CD14-positive monocyte (primary cell): Measurements from ENCODE around the gene LRRK1. TPM values are rescaled to one million over a fixed set of nuclear protein-coding genes. Genes with fewer than 3 reads are reported as not detected.

ENCODE experiments used
- DNase-seq, 3 donors: peaks; one replicate each; pipeline ENCODE4 v3.0.0-alpha.2; 2011 to 2022
- H2AFZ ChIP-seq: 2 replicates; pipeline ENCODE4 v1.6.0; 2012; ENCODE audit warnings: mild to moderate bottlenecking, low read depth, low read length, inconsistent platforms; ENCODE audit not compliant: insufficient read depth, poor library complexity, severe bottlenecking
- H3K27ac ChIP-seq, 2 donors: 1 replicate in 1 of 2; 2 replicates in 1 of 2; pipeline ENCODE4 v1.5.1; 2012 to 2013; ENCODE audit warnings: low read length in 2 of 2, control low read depth in 1 of 2, inconsistent platforms in 1 of 2, low read depth in 1 of 2, mild to moderate bottlenecking in 1 of 2
- H3K27me3 ChIP-seq, 2 donors: one replicate each; pipeline versions ENCODE4 v1.6.0 to v1.6.1; 2011 to 2013; ENCODE audit warnings: low read length in 2 of 2; ENCODE audit not compliant: control insufficient read depth in 2 of 2, insufficient read depth in 2 of 2
- H3K36me3 ChIP-seq, 2 donors: replicated peaks in 1 of 2; 1 replicate in 1 of 2; 2 replicates in 1 of 2; pipeline versions ENCODE4 v1.5.1 to v1.6.1; 2012 to 2013; ENCODE audit warnings: low read length in 2 of 2, control low read depth in 1 of 2, inconsistent platforms in 1 of 2, mild to moderate bottlenecking in 1 of 2; ENCODE audit not compliant: insufficient read depth in 2 of 2, control insufficient read depth in 1 of 2
- H3K4me1 ChIP-seq, 2 donors: 1 replicate in 1 of 2; 2 replicates in 1 of 2; pipeline versions ENCODE4 v1.5.1 to v1.6.1; 2012 to 2013; ENCODE audit warnings: low read length in 2 of 2, control low read depth in 1 of 2, inconsistent platforms in 1 of 2, mild to moderate bottlenecking in 1 of 2, moderate library complexity in 1 of 2; ENCODE audit not compliant: insufficient read depth in 2 of 2, control insufficient read depth in 1 of 2
- H3K4me2 ChIP-seq: replicated peaks from 2 replicates; pipeline ENCODE3; 2012; ENCODE audit warnings: low read length, moderate library complexity, mild to moderate bottlenecking; ENCODE audit not compliant: poor library complexity, severe bottlenecking; ENCODE audit errors: extremely low read depth
- H3K4me3 ChIP-seq, 3 experiments: fragments of 200-600 bp in 1 of 3; sonication (generic) in 1 of 3; replicated peaks in 1 of 3; 1 replicate in 2 of 3; 2 replicates in 1 of 3; pipeline ENCODE4 v1.5.1; 2011 to 2013; ENCODE audit warnings: low read length in 3 of 3, mild to moderate bottlenecking in 3 of 3, control low read depth in 2 of 3, low read depth in 2 of 3, inconsistent platforms in 1 of 3, moderate library complexity in 1 of 3
- H3K79me2 ChIP-seq: 2 replicates; pipeline ENCODE4 v1.6.0; 2012; ENCODE audit warnings: mild to moderate bottlenecking, control low read depth, inconsistent platforms, low read length, moderate library complexity; ENCODE audit not compliant: insufficient read depth
- H3K9ac ChIP-seq: 2 replicates; pipeline ENCODE4 v1.6.0; 2017; ENCODE audit warnings: low read length, mild to moderate bottlenecking; ENCODE audit not compliant: insufficient read depth, poor library complexity, severe bottlenecking
- H3K9me3 ChIP-seq, 2 donors: replicated peaks in 1 of 2; 1 replicate in 1 of 2; 2 replicates in 1 of 2; pipeline versions ENCODE4 v1.5.1 to v1.6.1; 2012 to 2013; ENCODE audit warnings: low read length in 2 of 2, control low read depth in 1 of 2; ENCODE audit not compliant: control insufficient read depth in 1 of 2, insufficient read depth in 1 of 2
- H4K20me1 ChIP-seq: 2 replicates; pipeline ENCODE4 v1.6.0; 2012; ENCODE audit warnings: mild to moderate bottlenecking, low read length, control low read depth, moderate library complexity; ENCODE audit not compliant: insufficient read depth
- H3K27ac Mint-ChIP-seq, 7 donors: one replicate each; pipeline ENCODE4 v1.8.0; 2020; ENCODE audit warnings: mild to moderate bottlenecking in 7 of 7, mixed read lengths in 7 of 7, moderate library complexity in 6 of 7, inconsistent platforms in 2 of 7
- H3K27me3 Mint-ChIP-seq, 3 donors: one replicate each; pipeline ENCODE4 v1.8.0; 2021 to 2022; ENCODE audit warnings: low read depth in 3 of 3, mild to moderate bottlenecking in 3 of 3, mixed read lengths in 3 of 3, moderate library complexity in 3 of 3, inconsistent platforms in 1 of 3
- H3K36me3 Mint-ChIP-seq, 2 donors: one replicate each; pipeline ENCODE4 v1.8.0; 2020; ENCODE audit warnings: mixed read lengths in 2 of 2, inconsistent platforms in 1 of 2, mild to moderate bottlenecking in 1 of 2
- H3K4me1 Mint-ChIP-seq: one replicate; pipeline ENCODE4 v1.8.0; 2020; ENCODE audit warnings: mild to moderate bottlenecking, mixed read lengths
- H3K4me3 Mint-ChIP-seq, 2 donors: one replicate each; pipeline ENCODE4 v1.8.0; 2020; ENCODE audit warnings: mild to moderate bottlenecking in 2 of 2, mixed read lengths in 2 of 2, moderate library complexity in 1 of 2
- H3K9me3 Mint-ChIP-seq, 7 donors: one replicate each; pipeline ENCODE4 v1.8.0; 2020 to 2022; ENCODE audit warnings: mixed read lengths in 7 of 7, mild to moderate bottlenecking in 6 of 7, moderate library complexity in 6 of 7, inconsistent platforms in 2 of 7
- CTCF ChIP-seq: fragments of 200-600 bp; IDR thresholded peaks from one replicate; pipeline ENCODE4 v1.8.0; 2022; ENCODE audit warnings: antibody characterized with exemption, mild to moderate bottlenecking
- WGBS: methylation state at CpG from one replicate; pipeline ENCODE4 v1.1.5; 2013; ENCODE audit warnings: missing lambda C conversion rate; ENCODE audit not compliant: insufficient coverage; 5-methylcytosine and 5-hydroxymethylcytosine counted together
- intact Hi-C, 2 donors: fragments of 100-400 bp; cut with micrococcal nuclease; formaldehyde crosslinking; loops; one replicate each; pipeline versions ENCODE4 v1.15.0 to v1.15.1; 2023
- polyA plus RNA-seq, 3 donors: library from polyadenylated mRNA; depleted of rRNA in 1 of 3; unstranded in 2 of 3; stranded (reverse) in 1 of 3; fragments of 300-500 nt in 2 of 3; fragments of >200 nt in 1 of 3; fragmentation: Illumina TruSeq in 2 of 3; gene quantifications; 1 replicate in 2 of 3; 2 replicates in 1 of 3; pipeline ENCODE4 v1.2.3, GENCODE V29; 2012 to 2021

Gene LRRK1
- polyA plus RNA-seq, 3 donors, result 1.7 to 18.9 (median 5.4) TPM

- Histone ChIP-seq H3K27ac (no peak overlapping the region), H3K36me3 (peaks cover 58 to 84% of the 10 kb centered on the region in 2 donors), H3K27me3 (peaks cover 0 to 51% of the 10 kb centered on the region in 2 donors), H3K9me3 (no peaks in the 10 kb centered on the region), H3K4me2 (peak overlapping the region; percentile 32), H2AFZ (no peak overlapping the region), H4K20me1 (peaks cover 4% of the 10 kb centered on the region), H3K4me1 (peaks cover 26 to 30% of the 10 kb centered on the region in 2 donors), H3K79me2 (no peaks in the 10 kb centered on the region), H3K4me3 (peak overlapping the region in 1 of 3 experiments; percentile 24), H3K9ac (no peak overlapping the region)
- TF ChIP-seq CTCF, result no peak
- H3K9me3 Mint-ChIP-seq, result peaks cover 0 to 9% (median 6%) of the 10 kb centered on the region in 7 donors
- peak overlapping the region; percentile 53 to 76 for H3K4me3 Mint-ChIP-seq
- WGBS, result 98% methylated on average over 13 of the region's 20 CpGs
- intact Hi-C loops, result no loop called here
- H3K27me3 Mint-ChIP-seq, result peaks cover 52 to 83% (median 64%) of the 10 kb centered on the region in 3 donors
- peaks cover 31% of the 10 kb centered on the region for H3K4me1 Mint-ChIP-seq
- H3K27ac Mint-ChIP-seq, result peak overlapping the region in 4 of 7 donors; percentile 37 to 80 (median 42)
- peaks cover 94 to 96% of the 10 kb centered on the region in 2 donors for H3K36me3 Mint-ChIP-seq
- no peak for DNase-seq
Measured at GRCh38 chr15:101024706-101025500, 105.7 kb downstream of the LRRK1 start.

DNA sequence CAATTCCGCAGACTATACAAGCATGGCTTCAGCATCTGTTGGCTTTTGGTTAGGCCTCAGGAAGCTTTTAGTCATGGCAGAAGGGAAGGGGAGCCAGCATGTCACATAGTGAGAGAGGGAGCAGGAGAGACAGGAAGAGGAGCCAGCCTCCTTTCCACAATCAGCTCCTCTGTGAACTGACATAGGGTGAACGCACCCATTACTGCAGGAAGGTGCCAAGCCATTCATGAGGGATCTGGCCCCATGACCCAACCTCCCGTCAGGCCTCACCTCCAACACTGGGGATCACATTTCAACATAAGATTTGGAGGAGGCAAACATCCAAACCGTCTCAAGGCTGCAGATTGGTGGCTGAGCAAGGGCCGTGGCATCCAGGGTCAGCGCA is 106.3 kb downstream of the LRRK1 start:
- peaks cover 95 to 96% of the 10 kb centered on the region in 2 donors for H3K36me3 Mint-ChIP-seq
- Histone ChIP-seq H3K79me2 (no peaks in the 10 kb centered on the region), H3K36me3 (peaks cover 64 to 84% of the 10 kb centered on the region in 2 donors), H3K27me3 (peaks cover 0 to 53% of the 10 kb centered on the region in 2 donors), H3K9me3 (no peaks in the 10 kb centered on the region), H3K4me3 (no peak overlapping the region), H2AFZ (no peak overlapping the region), H3K4me1 (peaks cover 26 to 30% of the 10 kb centered on the region in 2 donors), H4K20me1 (peaks cover 8% of the 10 kb centered on the region), H3K9ac (no peak overlapping the region), H3K4me2 (no peak overlapping the region), H3K27ac (no peak overlapping the region)
- H3K4me3 Mint-ChIP-seq, result peak overlapping the region in 1 of 2 donors; percentile 76
- H3K27ac Mint-ChIP-seq, result no peak overlapping the region
- H3K4me1 Mint-ChIP-seq, result peaks cover 31% of the 10 kb centered on the region
- 95% methylated on average over 6 of the region's 6 CpGs for WGBS
- H3K9me3 Mint-ChIP-seq, result peaks cover 0 to 14% (median 6%) of the 10 kb centered on the region in 7 donors
- no peak for TF ChIP-seq CTCF
- H3K27me3 Mint-ChIP-seq, result peaks cover 58 to 86% (median 68%) of the 10 kb centered on the region in 3 donors
- intact Hi-C loops, result no loop called here
- no peak for DNase-seq
